ENCODE data around the gene TOLLIP.

The TOLLIP gene

GRCh38 chr11:1242289-1242688, 67.1 kb downstream of the TOLLIP start:
- DNase-seq (ENCODE audit: low read depth) = no peak
- no peak overlapping the region for H3K4me3 ChIP-seq (ENCODE audit: low read depth, low read length)
- TF ChIP-seq, protein P1, sequence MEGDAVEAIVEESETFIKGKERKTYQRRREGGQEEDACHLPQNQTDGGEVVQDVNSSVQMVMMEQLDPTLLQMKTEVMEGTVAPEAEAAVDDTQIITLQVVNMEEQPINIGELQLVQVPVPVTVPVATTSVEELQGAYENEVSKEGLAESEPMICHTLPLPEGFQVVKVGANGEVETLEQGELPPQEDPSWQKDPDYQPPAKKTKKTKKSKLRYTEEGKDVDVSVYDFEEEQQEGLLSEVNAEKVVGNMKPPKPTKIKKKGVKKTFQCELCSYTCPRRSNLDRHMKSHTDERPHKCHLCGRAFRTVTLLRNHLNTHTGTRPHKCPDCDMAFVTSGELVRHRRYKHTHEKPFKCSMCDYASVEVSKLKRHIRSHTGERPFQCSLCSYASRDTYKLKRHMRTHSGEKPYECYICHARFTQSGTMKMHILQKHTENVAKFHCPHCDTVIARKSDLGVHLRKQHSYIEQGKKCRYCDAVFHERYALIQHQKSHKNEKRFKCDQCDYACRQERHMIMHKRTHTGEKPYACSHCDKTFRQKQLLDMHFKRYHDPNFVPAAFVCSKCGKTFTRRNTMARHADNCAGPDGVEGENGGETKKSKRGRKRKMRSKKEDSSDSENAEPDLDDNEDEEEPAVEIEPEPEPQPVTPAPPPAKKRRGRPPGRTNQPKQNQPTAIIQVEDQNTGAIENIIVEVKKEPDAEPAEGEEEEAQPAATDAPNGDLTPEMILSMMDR (IDR thresholded peaks at IDR 0.05; ENCODE audit: insufficient read depth, low read depth, low read length, missing control alignments) = no peak

GRCh38 chr11:1241706-1242105, 67.7 kb downstream of the TOLLIP start:
- TF ChIP-seq, protein P1 (IDR thresholded peaks at IDR 0.05; ENCODE audit: insufficient read depth, low read depth, low read length, missing control alignments) = no peak
- no peak overlapping the region for H3K4me3 ChIP-seq (ENCODE audit: low read depth, low read length)
- no peak for DNase-seq (ENCODE audit: low read depth)

- TF ChIP-seq, protein P1 (IDR thresholded peaks at IDR 0.05; ENCODE audit: insufficient read depth, low read depth, low read length, missing control alignments) = no peak
- H3K4me3 ChIP-seq (ENCODE audit: low read depth, low read length) = no peak overlapping the region
- DNase-seq (ENCODE audit: low read depth) = no peak
Measured at GRCh38 chr11:1240771-1241170, 68.7 kb downstream of the TOLLIP start.

GRCh38 chr11:1239596-1240205, 69.7 kb downstream of the TOLLIP start:
- H3K4me3 ChIP-seq (ENCODE audit: low read depth, low read length) = no peak overlapping the region
- DNase-seq (ENCODE audit: low read depth) = no peak
- TF ChIP-seq, protein P1 (IDR thresholded peaks at IDR 0.05; ENCODE audit: insufficient read depth, low read depth, low read length, missing control alignments) = no peak

GRCh38 chr11:1238767-1239595, 70.5 kb downstream of the TOLLIP start:
- no peak for DNase-seq (ENCODE audit: low read depth)
- TF ChIP-seq, protein P1 (IDR thresholded peaks at IDR 0.05; ENCODE audit: insufficient read depth, low read depth, low read length, missing control alignments) = no peak
- H3K4me3 ChIP-seq (ENCODE audit: low read depth, low read length) = no peak overlapping the region

DNA sequence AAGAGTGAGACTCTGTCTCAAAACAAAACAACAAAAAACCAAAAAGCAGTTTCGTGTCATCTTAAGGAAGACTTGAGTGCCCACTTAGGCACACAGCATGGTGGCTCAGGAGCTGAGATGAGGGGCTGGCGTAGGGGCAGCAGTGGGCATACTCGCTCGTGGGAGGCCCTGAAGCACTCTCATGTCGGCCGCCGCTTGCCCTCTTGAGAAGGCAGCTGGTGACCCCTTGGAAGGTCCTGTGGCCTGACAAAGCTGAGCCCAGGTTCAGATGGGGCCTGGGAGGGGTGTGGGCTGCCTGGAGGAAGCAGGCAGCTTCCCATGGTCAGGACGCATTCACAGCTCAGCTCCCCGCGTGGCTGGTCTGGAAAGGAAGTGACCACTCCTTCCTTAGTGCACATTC, 71.6 kb downstream of the TOLLIP start:
- no peak overlapping the region for H3K4me3 ChIP-seq (ENCODE audit: low read depth, low read length)
- DNase-seq (ENCODE audit: low read depth) = no peak
- TF ChIP-seq, protein P1 (IDR thresholded peaks at IDR 0.05; ENCODE audit: insufficient read depth, low read depth, low read length, missing control alignments) = no peak
